Measurements from ENCODE around the gene MPZL3.

Gene MPZL3

GRCh38 chr11:118264569-118265465 lies 12.7 kb upstream of the MPZL3 start:
- DNase-seq = no peak

- no peak for DNase-seq
Observed at GRCh38 chr11:118263695-118264568, 11.8 kb upstream of the MPZL3 start, which contains the start of gene MPZL2. MPZL2 (minus strand) TSS chr11:118264297; CDS start chr11:118264153, 144 bp downstream.

- DNase-seq = no peak
Observed at GRCh38 chr11:118263112-118263511, 10.9 kb upstream of the MPZL3 start.

- no peak for DNase-seq
Observed at GRCh38 chr11:118260353-118260752, 8.2 kb upstream of the MPZL3 start.

- DNase-seq = no peak
Observed at GRCh38 chr11:118259138-118259537, 7.0 kb upstream of the MPZL3 start.

- no peak for DNase-seq
Observed at GRCh38 chr11:118258410-118258809, 6.2 kb upstream of the MPZL3 start.

GRCh38 chr11:118252688-118253087 lies 523 bp upstream of the MPZL3 start:
- no peak for DNase-seq

GRCh38 chr11:118247041-118247440 lies 5.1 kb downstream of the MPZL3 start:
- no peak for DNase-seq

- DNase-seq = no peak
Observed at GRCh38 chr11:118245936-118246562, 6.1 kb downstream of the MPZL3 start.

- DNase-seq = no peak
Observed at GRCh38 chr11:118243993-118244762, 8.0 kb downstream of the MPZL3 start.

GRCh38 chr11:118243161-118243560 lies 9.0 kb downstream of the MPZL3 start:
- no peak for DNase-seq

GRCh38 chr11:118241764-118242098 lies 10.4 kb downstream of the MPZL3 start:
- DNase-seq = no peak

- DNase-seq = peak; percentile 12
Observed at GRCh38 chr11:118240999-118241763, 11.0 kb downstream of the MPZL3 start.

- no peak for DNase-seq
Observed at GRCh38 chr11:118239509-118240205, 12.5 kb downstream of the MPZL3 start.

- no peak for DNase-seq
Observed at GRCh38 chr11:118238929-118239328, 13.2 kb downstream of the MPZL3 start.

GRCh38 chr11:118238421-118238820 lies 13.7 kb downstream of the MPZL3 start:
- DNase-seq = no peak

- DNase-seq = no peak
Observed at GRCh38 chr11:118236170-118236569, 16.0 kb downstream of the MPZL3 start.

GRCh38 chr11:118234833-118235232 lies 17.3 kb downstream of the MPZL3 start:
- no peak for DNase-seq

GRCh38 chr11:118233850-118234249 lies 18.3 kb downstream of the MPZL3 start:
- DNase-seq = no peak

GRCh38 chr11:118233377-118233776 lies 18.8 kb downstream of the MPZL3 start:
- DNase-seq = no peak

GRCh38 chr11:118232659-118233058 lies 19.5 kb downstream of the MPZL3 start:
- DNase-seq = no peak

Data from fibroblast of skin of right biceps (primary cell).